CD4-positive, alpha-beta T cell treated with Interleukin-12 subunit alpha and Interleukin-12 subunit beta, for 1 hour (primary cell): ENCODE data around the gene PGD.
"Not testable (repeated sequence)": the region's sequence is repeated elsewhere in the genome, so short reads cannot be mapped to it uniquely, and the experiment has no call there.

ENCODE experiments used
- DNase-seq: peaks from one replicate; pipeline ENCODE4 v3.0.0-alpha.2; 2020

The PGD gene

GRCh38 chr1:10400013-10400412, 1.1 kb downstream of the PGD start:
- DNase-seq: no peak

GRCh38 chr1:10401281-10401680, 2.4 kb downstream of the PGD start:
- no peak for DNase-seq

GRCh38 chr1:10402729-10403274, 3.9 kb downstream of the PGD start:
- no peak for DNase-seq

- no peak for DNase-seq
Measured at GRCh38 chr1:10407201-10407600, 8.3 kb downstream of the PGD start.

GRCh38 chr1:10415211-10415930, 16.5 kb downstream of the PGD start:
- DNase-seq: no peak

- not testable (repeated sequence) for DNase-seq
Measured at GRCh38 chr1:10415967-10416366, 17.1 kb downstream of the PGD start.

- DNase-seq: not testable (repeated sequence)
Measured at GRCh38 chr1:10418741-10419140, 19.9 kb downstream of the PGD start.

- no peak for DNase-seq
Measured at GRCh38 chr1:10419351-10419750, 20.5 kb downstream of the PGD start.

GRCh38 chr1:10421637-10422036, 22.8 kb downstream of the PGD start:
- DNase-seq: no peak

- no peak for DNase-seq
Measured at GRCh38 chr1:10424034-10424433, 25.2 kb downstream of the PGD start.

- DNase-seq: no peak
Measured at GRCh38 chr1:10424651-10425050, 25.8 kb downstream of the PGD start.

- not testable (repeated sequence) for DNase-seq
Measured at GRCh38 chr1:10425826-10426534, 27.1 kb downstream of the PGD start.

GRCh38 chr1:10426535-10426848, 27.6 kb downstream of the PGD start:
- DNase-seq: not testable (repeated sequence)

- DNase-seq: no peak
Measured at GRCh38 chr1:10428984-10429383, 30.1 kb downstream of the PGD start.

- DNase-seq: peak; percentile 30
Measured at GRCh38 chr1:10429868-10430215, 31.0 kb downstream of the PGD start.

GRCh38 chr1:10430216-10431069, 31.6 kb downstream of the PGD start, which contains the start of gene CENPS:
Gene CENPS (plus strand): TSS chr1:10430433. CDS start chr1:10430518, 85 bp downstream.
- peak; percentile 91 for DNase-seq

GRCh38 chr1:10431070-10431730, 32.3 kb downstream of the PGD start:
- no peak for DNase-seq

GRCh38 chr1:10432910-10433700, 34.2 kb downstream of the PGD start:
- no peak for DNase-seq

- no peak for DNase-seq
Measured at GRCh38 chr1:10433790-10434189, 34.9 kb downstream of the PGD start.

GRCh38 chr1:10434590-10434989, 35.7 kb downstream of the PGD start:
- no peak for DNase-seq

- DNase-seq: no peak
Measured at GRCh38 chr1:10437052-10437451, 38.2 kb downstream of the PGD start.

GRCh38 chr1:10438677-10439163, 39.9 kb downstream of the PGD start:
- no peak for DNase-seq
